Activated CD4-positive, alpha-beta T cell treated with anti-CD3 and anti-CD28 coated beads, Interleukin-2, amount 10 ng/mL, durations not matched to agents 7 days and 5 days (primary cell): ENCODE results near the gene FUT9. TPM values are rescaled to one million over a fixed set of nuclear protein-coding genes. Genes with fewer than 3 reads are reported as not detected.

Experiments
- CTCF ChIA-PET: fragments of 350-600 bp; sonication (Branson Sonifier 250); formaldehyde crosslinking; loops from one replicate; lab custom pipeline; 2021; ENCODE audit warnings: antibody characterized with exemption; lab: Charles Lee
- POLR2A ChIA-PET: fragments of 350-600 bp; sonication (Branson Sonifier 250); formaldehyde crosslinking; loops from one replicate; lab custom pipeline; 2021; ENCODE audit warnings: antibody characterized with exemption; lab: Charles Lee
- DNase-seq: peaks from one replicate; pipeline ENCODE4 v3.0.0-alpha.2; 2020
- H3K27ac Mint-ChIP-seq: one replicate; pipeline ENCODE4 v1.8.0; 2021; ENCODE audit warnings: mild to moderate bottlenecking, moderate library complexity, mixed read lengths
- H3K27me3 Mint-ChIP-seq: one replicate; pipeline ENCODE4 v1.8.0; 2021; ENCODE audit warnings: mixed read lengths
- H3K36me3 Mint-ChIP-seq: one replicate; pipeline ENCODE4 v1.8.0; 2021; ENCODE audit warnings: low read depth, mixed read lengths
- H3K4me1 Mint-ChIP-seq: one replicate; pipeline ENCODE4 v1.8.0; 2021; ENCODE audit warnings: mixed read lengths
- H3K4me3 Mint-ChIP-seq: one replicate; pipeline ENCODE4 v1.8.0; 2021; ENCODE audit warnings: mild to moderate bottlenecking, moderate library complexity, mixed read lengths
- H3K9me3 Mint-ChIP-seq: one replicate; pipeline ENCODE4 v1.8.0; 2021; ENCODE audit warnings: mixed read lengths
- total RNA-seq, 2 experiments: library from RNA; stranded (reverse); gene quantifications; one replicate each; pipeline ENCODE4 v1.2.3, GENCODE V29; 2021

The FUT9 gene
- total RNA-seq, 2 experiments from 2014 or later, result not detected

- no peak for DNase-seq
- Mint-ChIP-seq H3K9me3 (no peaks in the 10 kb centered on the region), H3K4me1 (no peaks in the 10 kb centered on the region), H3K27ac (no peak overlapping the region), H3K4me3 (no peak overlapping the region), H3K36me3 (no peaks in the 10 kb centered on the region), H3K27me3 (peaks cover 3% of the 10 kb centered on the region)
- CTCF ChIA-PET, result no interaction called here
- POLR2A ChIA-PET, result no interaction called here
These were observed 140.7 kb downstream of the FUT9 start for GRCh38 chr6:96156425-96156824.

DNA sequence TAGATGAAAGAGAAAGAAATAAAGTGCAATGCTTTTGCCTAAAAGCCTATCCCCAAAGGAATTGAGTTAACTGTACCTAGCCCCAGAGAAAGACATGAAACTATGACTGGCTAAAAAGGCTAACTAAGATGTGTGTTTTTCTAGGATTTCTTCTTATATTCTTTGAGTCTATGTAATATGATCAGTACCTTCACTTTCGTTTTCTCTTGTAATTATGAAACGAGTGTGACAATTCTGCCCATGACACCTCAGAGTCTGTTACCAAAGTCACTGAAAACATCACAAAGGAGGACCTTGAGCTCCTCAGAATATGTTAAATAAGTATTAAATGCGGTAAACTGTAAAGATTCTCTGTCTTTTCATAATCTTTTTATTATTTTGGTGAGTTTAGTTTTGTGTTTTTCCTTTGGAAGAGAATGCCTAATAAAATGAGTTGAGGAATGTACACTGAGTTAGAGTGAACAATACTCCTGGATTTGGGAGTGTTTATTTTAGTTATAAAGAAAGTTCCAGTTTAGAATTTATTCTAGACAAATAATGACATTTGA lies 141.3 kb downstream of the FUT9 start:
- ChIA-PET CTCF (interaction anchor here (0.5 kb wide), 1 partner anchor 287 kb away, joined by 3 read pairs; no protein-coding TSS in a partner anchor), POLR2A (no interaction called here)
- Mint-ChIP-seq H3K4me3 (no peak overlapping the region), H3K27me3 (peaks cover 3% of the 10 kb centered on the region), H3K27ac (no peak overlapping the region), H3K36me3 (no peaks in the 10 kb centered on the region), H3K4me1 (no peaks in the 10 kb centered on the region), H3K9me3 (no peaks in the 10 kb centered on the region)
- DNase-seq, result no peak

GRCh38 chr6:96162711-96163120 lies 146.9 kb downstream of the FUT9 start:
- ChIA-PET POLR2A (no interaction called here), CTCF (interaction anchor here (0.6 kb wide), 1 partner anchor 1079 kb away, joined by 3 read pairs; no protein-coding TSS in a partner anchor)
- no peak overlapping the region for H3K4me3 Mint-ChIP-seq
- H3K4me1 Mint-ChIP-seq, result no peaks in the 10 kb centered on the region
- H3K9me3 Mint-ChIP-seq, result no peaks in the 10 kb centered on the region
- no peak overlapping the region for H3K27ac Mint-ChIP-seq
- H3K27me3 Mint-ChIP-seq, result no peaks in the 10 kb centered on the region
- no peak for DNase-seq
- H3K36me3 Mint-ChIP-seq, result no peaks in the 10 kb centered on the region

DNA sequence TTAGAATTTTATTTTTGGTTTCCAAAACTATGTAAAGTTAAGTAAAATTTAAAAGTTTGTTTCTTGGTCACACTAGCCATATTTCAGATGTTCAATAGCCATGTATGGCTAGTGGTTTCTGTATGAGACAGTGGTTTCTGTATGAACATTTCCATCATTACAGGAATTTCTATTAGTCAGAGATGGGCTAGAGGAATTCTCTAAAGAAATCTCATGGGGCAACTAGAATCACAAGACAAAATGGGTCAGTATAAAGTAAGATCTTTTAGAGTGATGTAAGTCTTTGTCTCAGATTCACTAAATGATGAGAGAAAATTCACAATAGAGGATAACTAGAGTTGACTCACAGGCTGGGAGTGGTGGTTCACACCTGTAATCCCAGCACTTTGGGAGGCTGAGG lies 149.0 kb downstream of the FUT9 start:
- no peaks in the 10 kb centered on the region for H3K4me1 Mint-ChIP-seq
- DNase-seq, result no peak
- H3K9me3 Mint-ChIP-seq, result no peaks in the 10 kb centered on the region
- H3K36me3 Mint-ChIP-seq, result no peaks in the 10 kb centered on the region
- ChIA-PET POLR2A (no interaction called here), CTCF (no interaction called here)
- no peak overlapping the region for H3K4me3 Mint-ChIP-seq
- no peak overlapping the region for H3K27ac Mint-ChIP-seq
- no peaks in the 10 kb centered on the region for H3K27me3 Mint-ChIP-seq

- no peak overlapping the region for H3K4me3 Mint-ChIP-seq
- ChIA-PET POLR2A (no interaction called here), CTCF (interaction anchor here (0.6 kb wide), 1 partner anchor 693 kb away, joined by 9 read pairs; no protein-coding TSS in a partner anchor)
- H3K27ac Mint-ChIP-seq, result no peak overlapping the region
- no peak for DNase-seq
- H3K4me1 Mint-ChIP-seq, result no peaks in the 10 kb centered on the region
- no peaks in the 10 kb centered on the region for H3K9me3 Mint-ChIP-seq
- H3K36me3 Mint-ChIP-seq, result no peaks in the 10 kb centered on the region
- no peaks in the 10 kb centered on the region for H3K27me3 Mint-ChIP-seq
These were observed 155.3 kb downstream of the FUT9 start for GRCh38 chr6:96171112-96171511.

DNA sequence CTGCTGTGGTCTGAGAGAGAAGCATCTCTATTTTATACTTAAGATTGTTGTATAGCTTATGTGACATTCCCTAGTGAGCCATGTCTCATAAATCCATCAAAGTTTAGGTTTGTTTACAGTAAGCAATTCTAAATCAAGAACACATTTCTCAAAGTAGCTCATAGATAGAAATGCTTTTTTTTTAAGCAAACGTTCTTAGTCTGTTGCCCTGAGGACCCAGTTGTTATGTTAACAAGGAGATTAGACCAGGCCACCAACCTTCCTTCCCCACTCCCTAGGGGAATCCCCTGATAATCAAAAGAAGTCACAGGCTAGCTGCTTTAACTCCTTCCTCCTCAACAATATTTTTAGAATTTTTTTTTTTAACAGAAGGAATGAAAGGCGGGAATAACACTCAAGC lies 169.0 kb downstream of the FUT9 start:
- Mint-ChIP-seq H3K27me3 (no peaks in the 10 kb centered on the region), H3K36me3 (no peaks in the 10 kb centered on the region), H3K27ac (no peak overlapping the region), H3K4me1 (no peaks in the 10 kb centered on the region), H3K9me3 (no peaks in the 10 kb centered on the region), H3K4me3 (no peak overlapping the region)
- CTCF ChIA-PET, result no interaction called here
- POLR2A ChIA-PET, result no interaction called here
- no peak for DNase-seq

DNA sequence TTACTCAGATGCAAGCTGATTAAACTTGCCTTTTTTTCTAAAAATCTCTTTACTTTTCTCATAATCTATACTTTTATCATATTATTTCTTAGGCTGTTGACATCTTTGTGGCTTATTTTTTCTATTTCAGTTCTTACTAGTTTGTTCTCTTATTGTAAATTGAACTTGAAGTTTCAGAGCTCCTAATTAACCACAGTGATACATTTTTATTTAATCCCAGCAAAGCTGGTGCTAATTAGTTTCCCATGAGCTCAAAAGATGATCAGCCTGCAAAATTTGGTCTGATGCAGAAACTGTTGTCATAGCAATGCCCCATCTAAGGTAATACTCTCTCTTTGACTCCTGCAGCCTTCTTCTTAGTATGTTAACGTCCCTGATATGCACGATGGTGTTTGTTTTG lies 170.3 kb downstream of the FUT9 start:
- no peaks in the 10 kb centered on the region for H3K4me1 Mint-ChIP-seq
- no peaks in the 10 kb centered on the region for H3K27me3 Mint-ChIP-seq
- ChIA-PET CTCF (no interaction called here), POLR2A (no interaction called here)
- no peak overlapping the region for H3K27ac Mint-ChIP-seq
- no peak overlapping the region for H3K4me3 Mint-ChIP-seq
- no peaks in the 10 kb centered on the region for H3K9me3 Mint-ChIP-seq
- no peak for DNase-seq
- no peaks in the 10 kb centered on the region for H3K36me3 Mint-ChIP-seq

- POLR2A ChIA-PET, result no interaction called here
- Mint-ChIP-seq H3K4me3 (no peak overlapping the region), H3K9me3 (no peaks in the 10 kb centered on the region), H3K27ac (no peak overlapping the region), H3K4me1 (no peaks in the 10 kb centered on the region), H3K36me3 (no peaks in the 10 kb centered on the region), H3K27me3 (no peaks in the 10 kb centered on the region)
- no peak for DNase-seq
- CTCF ChIA-PET, result no interaction called here
These were observed 170.9 kb downstream of the FUT9 start for GRCh38 chr6:96186516-96187195.

GRCh38 chr6:96194675-96195074 lies 178.9 kb downstream of the FUT9 start:
- Mint-ChIP-seq H3K36me3 (no peaks in the 10 kb centered on the region), H3K27ac (no peak overlapping the region), H3K4me3 (no peak overlapping the region), H3K27me3 (no peaks in the 10 kb centered on the region), H3K4me1 (no peaks in the 10 kb centered on the region), H3K9me3 (no peaks in the 10 kb centered on the region)
- CTCF ChIA-PET, result no interaction called here
- DNase-seq, result no peak
- POLR2A ChIA-PET, result no interaction called here

- no peaks in the 10 kb centered on the region for H3K36me3 Mint-ChIP-seq
- H3K4me1 Mint-ChIP-seq, result no peaks in the 10 kb centered on the region
- H3K27me3 Mint-ChIP-seq, result no peaks in the 10 kb centered on the region
- H3K27ac Mint-ChIP-seq, result no peak overlapping the region
- H3K9me3 Mint-ChIP-seq, result no peaks in the 10 kb centered on the region
- ChIA-PET CTCF (no interaction called here), POLR2A (no interaction called here)
- H3K4me3 Mint-ChIP-seq, result no peak overlapping the region
- no peak for DNase-seq
These were observed 179.5 kb downstream of the FUT9 start for GRCh38 chr6:96195272-96195671.

GRCh38 chr6:96196633-96197032 lies 180.9 kb downstream of the FUT9 start:
- H3K9me3 Mint-ChIP-seq, result no peaks in the 10 kb centered on the region

DNA sequence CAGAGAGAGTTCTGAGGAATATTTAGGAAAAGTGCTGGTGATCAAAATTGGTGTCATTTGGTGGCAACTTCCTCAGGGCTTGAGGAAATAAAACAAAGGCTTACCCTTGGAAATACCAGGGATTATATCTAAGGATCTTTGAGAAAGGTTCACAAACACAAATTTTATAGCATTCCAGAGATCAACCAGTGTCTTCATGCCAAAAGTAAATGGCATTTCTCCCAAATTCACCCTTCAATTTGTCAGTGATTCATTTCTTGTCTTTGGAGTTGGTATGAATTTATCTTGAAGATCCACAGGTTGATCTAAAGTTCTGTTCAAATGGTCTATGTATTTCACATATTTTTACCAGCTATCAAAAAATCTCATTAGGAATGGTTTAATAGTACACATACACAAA lies 181.5 kb downstream of the FUT9 start:
- ChIA-PET POLR2A (no interaction called here), CTCF (no interaction called here)
- no peaks in the 10 kb centered on the region for H3K9me3 Mint-ChIP-seq
- no peak overlapping the region for H3K27ac Mint-ChIP-seq
- no peaks in the 10 kb centered on the region for H3K36me3 Mint-ChIP-seq
- no peaks in the 10 kb centered on the region for H3K27me3 Mint-ChIP-seq
- DNase-seq, result no peak
- no peaks in the 10 kb centered on the region for H3K4me1 Mint-ChIP-seq
- H3K4me3 Mint-ChIP-seq, result no peak overlapping the region

More at GRCh38 chr6:96196633-96197032, 180.9 kb downstream of the FUT9 start:
- CTCF ChIA-PET, result no interaction called here
- Mint-ChIP-seq H3K36me3 (no peaks in the 10 kb centered on the region), H3K27ac (no peak overlapping the region), H3K27me3 (no peaks in the 10 kb centered on the region), H3K4me1 (no peaks in the 10 kb centered on the region), H3K4me3 (no peak overlapping the region)
- DNase-seq, result no peak
- POLR2A ChIA-PET, result no interaction called here

GRCh38 chr6:96202571-96202970 lies 186.8 kb downstream of the FUT9 start:
- CTCF ChIA-PET, result no interaction called here
- Mint-ChIP-seq H3K4me3 (no peak overlapping the region), H3K27me3 (no peaks in the 10 kb centered on the region)

GRCh38 chr6:96211341-96211740 lies 195.6 kb downstream of the FUT9 start:
- H3K36me3 Mint-ChIP-seq, result no peaks in the 10 kb centered on the region
- DNase-seq, result no peak
- no peaks in the 10 kb centered on the region for H3K9me3 Mint-ChIP-seq
- ChIA-PET CTCF (no interaction called here), POLR2A (no interaction called here)
- H3K4me1 Mint-ChIP-seq, result no peaks in the 10 kb centered on the region
- no peaks in the 10 kb centered on the region for H3K27me3 Mint-ChIP-seq
- H3K4me3 Mint-ChIP-seq, result no peak overlapping the region
- H3K27ac Mint-ChIP-seq, result no peak overlapping the region

More at GRCh38 chr6:96202571-96202970, 186.8 kb downstream of the FUT9 start:
- Mint-ChIP-seq H3K4me1 (no peaks in the 10 kb centered on the region), H3K9me3 (no peaks in the 10 kb centered on the region), H3K36me3 (no peaks in the 10 kb centered on the region), H3K27ac (no peak overlapping the region)
- no peak for DNase-seq
- POLR2A ChIA-PET, result no interaction called here
